A549 (cell line): ENCODE data around the gene ATG10. TPM values are rescaled to one million over a fixed set of nuclear protein-coding genes. Genes with fewer than 3 reads are reported as not detected.

Experiments
- ATAC-seq, 2 experiments: fragments of 200-7000 bp in 1 of 2; fragments of >200 bp in 1 of 2; cut with Nextera tagmentation in 1 of 2; cut with Tn5 transposase in 1 of 2; 3 replicates each; pipeline versions ENCODE4 v1.8.0 to v1.9.1; 2018 to 2020; ENCODE audit warnings: mild to moderate bottlenecking in 1 of 2, moderate library complexity in 1 of 2
- CTCF ChIA-PET: fragments of 300-600 bp; sonication (Branson Sonifier 250); formaldehyde crosslinking; extraction: SDS; loops from one replicate; lab custom pipeline; 2021; ENCODE audit warnings: antibody characterized with exemption, inconsistent platforms; lab: Yijun Ruan, JAX
- POLR2A ChIA-PET: fragments of 350-600 bp; formaldehyde crosslinking; extraction: SDS; loops from one replicate; lab custom pipeline; 2021; ENCODE audit warnings: antibody characterized with exemption, inconsistent platforms; lab: Yijun Ruan, JAX
- DNase-seq, 2 experiments: peaks; one replicate each; pipeline versions ENCODE4 v3.0.0 to v3.0.0-alpha.2; 2011 to 2016; ENCODE audit warnings: low read depth in 1 of 2, low spot score in 1 of 2
- FAIRE-seq: peaks from 2 replicates; lab custom pipeline; 2011; peaks lifted over from hg19 to GRCh38; lab: Jason Lieb, UNC
- H3K27ac ChIP-seq, 2 experiments: fragments of >200 bp; sonication (Bioruptor Twin); formaldehyde crosslinking; 3 replicates each; pipeline ENCODE4 v1.5.1; 2016 to 2017
- H3K4me1 ChIP-seq: fragments of >200 bp; sonication (Bioruptor Twin); formaldehyde crosslinking; 3 replicates; pipeline ENCODE4 v1.6.1; 2016
- H3K4me2 ChIP-seq: fragments of >200 bp; sonication (Bioruptor Twin); formaldehyde crosslinking; 3 replicates; pipeline ENCODE4 v1.6.1; 2016
- H3K4me3 ChIP-seq: fragments of >200 bp; sonication (Bioruptor Twin); formaldehyde crosslinking; 3 replicates; pipeline ENCODE4 v1.5.1; 2016
- H3K9me3 ChIP-seq: fragments of >200 bp; sonication (Bioruptor Twin); formaldehyde crosslinking; 3 replicates; pipeline ENCODE4 v1.6.1; 2016
- BHLHE40 ChIP-seq: IDR thresholded peaks from 2 replicates; pipeline ENCODE4 v1.6.1; 2012; ENCODE audit warnings: low read depth, low read length, inconsistent platforms
- CBX8 ChIP-seq: fragments of 200-600 bp; sonication (generic); IDR thresholded peaks from 2 replicates; pipeline ENCODE4 v1.6.1; 2016
- CEBPB ChIP-seq, 2 experiments: fragments of >200 bp in 1 of 2; sonication (Bioruptor Twin) in 1 of 2; formaldehyde crosslinking in 1 of 2; IDR thresholded peaks; 2 replicates each; pipeline ENCODE4 v1.6.1; 2012 to 2016
- EHMT2 ChIP-seq: fragments of 200-600 bp; sonication (generic); IDR thresholded peaks from 2 replicates; pipeline ENCODE4 v1.6.1; 2016; ENCODE audit warnings: antibody characterized with exemption, low read depth, mild to moderate bottlenecking, moderate library complexity
- ESRRA ChIP-seq: fragments of 150-350 bp; IDR thresholded peaks from 2 replicates; pipeline ENCODE4 v1.6.1; 2014; ENCODE audit warnings: mild to moderate bottlenecking, low read length, borderline replicate concordance
- HOXB5 ChIP-seq: fragments of 250-450 bp; sonication (Bioruptor Pico); IDR thresholded peaks from 2 replicates; pipeline ENCODE4 v1.5.0; 2020; ENCODE audit warnings: mild to moderate bottlenecking, moderate library complexity
- JUN ChIP-seq, 2 experiments: fragments of >200 bp; sonication (Bioruptor Twin); formaldehyde crosslinking; IDR thresholded peaks; 2 replicates in 1 of 2; 3 replicates in 1 of 2; pipeline ENCODE4 v1.6.1; 2016 to 2017
- JUNB ChIP-seq: fragments of >200 bp; sonication (Bioruptor Twin); formaldehyde crosslinking; IDR thresholded peaks from 2 replicates; pipeline ENCODE4 v1.6.1; 2016
- KDM1A ChIP-seq: fragments of 200-600 bp; sonication (generic); IDR thresholded peaks from 2 replicates; pipeline ENCODE4 v1.6.1; 2016; ENCODE audit warnings: low read depth, mild to moderate bottlenecking
- KDM5A ChIP-seq: fragments of 200-600 bp; sonication (generic); IDR thresholded peaks from 2 replicates; pipeline ENCODE4 v1.6.1; 2016; ENCODE audit warnings: antibody characterized with exemption, mild to moderate bottlenecking
- MAFK ChIP-seq: fragments of 450-650 bp; IDR thresholded peaks from 2 replicates; pipeline ENCODE4 v1.6.1; 2014; ENCODE audit not compliant: partially characterized antibody
- MYC ChIP-seq: IDR thresholded peaks from 2 replicates; pipeline ENCODE4 v1.6.1; 2012; ENCODE audit warnings: mild to moderate bottlenecking, inconsistent platforms, low read length, improper control_type of control experiment, borderline replicate concordance
- NFE2L2 ChIP-seq: fragments of 150-350 bp; conservative IDR thresholded peaks from 2 replicates; pipeline ENCODE4 v1.6.1; 2014; ENCODE audit warnings: low read length
- NR3C1 ChIP-seq: fragments of >200 bp; sonication (Bioruptor Twin); formaldehyde crosslinking; IDR thresholded peaks from 3 replicates; pipeline ENCODE4 v1.6.1; 2017
- PBX3 ChIP-seq: IDR thresholded peaks from 2 replicates; pipeline ENCODE4 v1.6.1; 2012
- PHF8 ChIP-seq: fragments of 200-600 bp; sonication (generic); IDR thresholded peaks from 2 replicates; pipeline ENCODE4 v1.6.1; 2016; ENCODE audit warnings: low read depth, mild to moderate bottlenecking, antibody characterized with exemption, moderate library complexity, borderline replicate concordance
- POLR2A ChIP-seq: IDR thresholded peaks from 2 replicates; pipeline ENCODE4 v1.6.1; 2012; ENCODE audit warnings: mild to moderate bottlenecking, low read length
- POLR2AphosphoS2 ChIP-seq: conservative IDR thresholded peaks from 2 replicates; pipeline ENCODE4 v1.6.1; 2012; ENCODE audit warnings: low read length, improper control_type of control experiment, inconsistent platforms
- RCOR1 ChIP-seq: fragments of 150-350 bp; IDR thresholded peaks from 2 replicates; pipeline ENCODE4 v1.6.1; 2014; ENCODE audit warnings: antibody characterized with exemption, low read length, low read depth
- TFCP2L1 ChIP-seq: fragments of 250-450 bp; sonication (Bioruptor Pico); IDR thresholded peaks from 2 replicates; pipeline ENCODE4 v1.5.0; 2021; ENCODE audit warnings: mild to moderate bottlenecking
- ZC3H11A ChIP-seq: fragments of 450-650 bp; IDR thresholded peaks from 2 replicates; pipeline ENCODE4 v1.6.1; 2014; ENCODE audit warnings: antibody characterized with exemption, mild to moderate bottlenecking
- ZNF302 ChIP-seq: fragments of 250-450 bp; sonication (Bioruptor Pico); IDR thresholded peaks from 2 replicates; pipeline ENCODE4 v1.9.0; 2021; ENCODE audit warnings: inconsistent platforms, mild to moderate bottlenecking, moderate library complexity
- WGBS: methylation state at CpG from one replicate; pipeline ENCODE4 v1.1.6; 2017; ENCODE audit errors: missing lambda C conversion rate; 5-methylcytosine and 5-hydroxymethylcytosine counted together
- polyA plus RNA-seq, 4 experiments: library from polyadenylated mRNA; depleted of rRNA in 3 of 4; stranded (reverse); fragments of >200 nt; fragmentation: RNase III in 1 of 4; extraction: RNeasy Plus Mini Kit Qiagen cat#74134 plus additional on column Dnase treatment in 1 of 4; gene quantifications; 2 replicates in 3 of 4; 3 replicates in 1 of 4; pipeline ENCODE4 v1.2.3, GENCODE V29; 2011 to 2017
- TF ChIP-seq, protein P1 (sequence below): fragments of >200 bp; sonication (Bioruptor Twin); formaldehyde crosslinking; IDR thresholded peaks from 3 replicates; pipeline ENCODE4 v1.5.1; 2016
- TF ChIP-seq, protein P2 (sequence below): fragments of 450-650 bp; IDR thresholded peaks from 2 replicates; pipeline ENCODE4 v1.6.1; 2014; ENCODE audit warnings: antibody characterized with exemption
- TF ChIP-seq, protein P3 (sequence below): IDR thresholded peaks from 2 replicates; pipeline ENCODE4 v1.6.1; 2012; ENCODE audit warnings: low read depth, borderline replicate concordance
- TF ChIP-seq, protein P4 (sequence below): fragments of 150-350 bp; IDR thresholded peaks from 2 replicates; pipeline ENCODE4 v1.6.1; 2014; ENCODE audit warnings: low read depth, mild to moderate bottlenecking, low read length

ATG10 gene
- polyA plus RNA-seq, 2 of the 4 experiments (the other 2 are of a cell fraction), result 12.7 to 17.9 TPM

GRCh38 chr5:82252744-82253143 lies 280.9 kb downstream of the ATG10 start:
- no peak overlapping the region for H3K4me3 ChIP-seq
- TF ChIP-seq PHF8, result no peak
- no peak for TF ChIP-seq HOXB5 (CRISPR knock-in tag)
- no peak for TF ChIP-seq EHMT2
- TF ChIP-seq, all 56 proteins: peak for 0
- H3K27ac ChIP-seq, result no peak overlapping the region
- CTCF ChIA-PET, result no interaction called here
- H3K4me1 ChIP-seq, result no peaks in the 10 kb centered on the region
- H3K9me3 ChIP-seq, result peaks cover 3% of the 10 kb centered on the region; the same call in 2 of the 3 replicates
- ATAC-seq, result no peak
- DNase-seq, result no peak
- H3K4me2 ChIP-seq, result no peak overlapping the region
- POLR2A ChIA-PET, result no interaction called here
- FAIRE-seq, result no peak

DNA sequence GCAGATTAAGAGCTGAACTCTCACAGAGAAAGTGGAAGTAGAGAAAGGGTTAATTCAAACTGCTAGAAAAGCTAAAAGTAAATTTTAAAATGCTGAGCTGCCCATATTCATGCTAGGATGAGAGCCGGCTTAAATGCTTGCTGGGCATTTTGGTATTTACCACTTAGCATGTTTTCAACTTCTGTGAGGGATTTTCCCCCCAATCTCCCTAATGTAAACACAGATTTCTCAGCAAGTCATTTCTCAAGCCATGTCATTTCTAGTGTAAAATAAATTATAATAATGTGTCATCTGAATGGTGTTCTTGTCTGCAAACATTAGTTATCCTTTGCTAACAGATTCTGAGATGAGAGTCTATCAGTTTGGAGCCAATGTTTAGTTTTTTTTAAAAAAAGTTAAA lies 284.0 kb downstream of the ATG10 start:
- Histone ChIP-seq H3K4me1 (no peaks in the 10 kb centered on the region), H3K4me2 (no peak overlapping the region), H3K27ac (no peak overlapping the region), H3K4me3 (no peak overlapping the region), H3K9me3 (no peaks in the 10 kb centered on the region)
- no peak for ATAC-seq
- no peak for FAIRE-seq
- WGBS, result 63% methylated on average over 1 of the region's 1 CpG
- DNase-seq, result no peak
- ChIA-PET POLR2A (no interaction called here), CTCF (interaction anchor here (1.0 to 1.6 kb wide), 5 partner anchors 9 to 829 kb away, joined by 3 to 7 read pairs (median 3); no protein-coding TSS in a partner anchor)
- TF ChIP-seq JUN (IDR thresholded peaks at IDR 0.05) (no peak), ESRRA (no peak), ZC3H11A (no peak), ZNF302 (CRISPR knock-in tag) (no peak), CEBPB (IDR thresholded peaks at IDR 0.05) (no peak), MYC (no peak), BHLHE40 (no peak), POLR2A (no peak), KDM5A (no peak), HOXB5 (CRISPR knock-in tag) (no peak), POLR2AphosphoS2 (no peak), NR3C1 (no peak)
- TF ChIP-seq, protein P1, sequence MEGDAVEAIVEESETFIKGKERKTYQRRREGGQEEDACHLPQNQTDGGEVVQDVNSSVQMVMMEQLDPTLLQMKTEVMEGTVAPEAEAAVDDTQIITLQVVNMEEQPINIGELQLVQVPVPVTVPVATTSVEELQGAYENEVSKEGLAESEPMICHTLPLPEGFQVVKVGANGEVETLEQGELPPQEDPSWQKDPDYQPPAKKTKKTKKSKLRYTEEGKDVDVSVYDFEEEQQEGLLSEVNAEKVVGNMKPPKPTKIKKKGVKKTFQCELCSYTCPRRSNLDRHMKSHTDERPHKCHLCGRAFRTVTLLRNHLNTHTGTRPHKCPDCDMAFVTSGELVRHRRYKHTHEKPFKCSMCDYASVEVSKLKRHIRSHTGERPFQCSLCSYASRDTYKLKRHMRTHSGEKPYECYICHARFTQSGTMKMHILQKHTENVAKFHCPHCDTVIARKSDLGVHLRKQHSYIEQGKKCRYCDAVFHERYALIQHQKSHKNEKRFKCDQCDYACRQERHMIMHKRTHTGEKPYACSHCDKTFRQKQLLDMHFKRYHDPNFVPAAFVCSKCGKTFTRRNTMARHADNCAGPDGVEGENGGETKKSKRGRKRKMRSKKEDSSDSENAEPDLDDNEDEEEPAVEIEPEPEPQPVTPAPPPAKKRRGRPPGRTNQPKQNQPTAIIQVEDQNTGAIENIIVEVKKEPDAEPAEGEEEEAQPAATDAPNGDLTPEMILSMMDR, result no peak
- TF ChIP-seq, protein P2, sequence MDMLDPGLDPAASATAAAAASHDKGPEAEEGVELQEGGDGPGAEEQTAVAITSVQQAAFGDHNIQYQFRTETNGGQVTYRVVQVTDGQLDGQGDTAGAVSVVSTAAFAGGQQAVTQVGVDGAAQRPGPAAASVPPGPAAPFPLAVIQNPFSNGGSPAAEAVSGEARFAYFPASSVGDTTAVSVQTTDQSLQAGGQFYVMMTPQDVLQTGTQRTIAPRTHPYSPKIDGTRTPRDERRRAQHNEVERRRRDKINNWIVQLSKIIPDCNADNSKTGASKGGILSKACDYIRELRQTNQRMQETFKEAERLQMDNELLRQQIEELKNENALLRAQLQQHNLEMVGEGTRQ, result no peak

GRCh38 chr5:82257247-82257646 lies 285.4 kb downstream of the ATG10 start:
- no peak overlapping the region for H3K4me2 ChIP-seq

More at GRCh38 chr5:82257247-82257646, 285.4 kb downstream of the ATG10 start:
- no peak for ATAC-seq
- Histone ChIP-seq H3K9me3 (no peaks in the 10 kb centered on the region), H3K27ac (no peak overlapping the region), H3K4me3 (no peak overlapping the region), H3K4me1 (no peaks in the 10 kb centered on the region)
- DNase-seq, result no peak
- TF ChIP-seq MYC (no peak), POLR2A (no peak), NFE2L2 (no peak), MAFK (no peak), RCOR1 (no peak), TFCP2L1 (CRISPR knock-in tag) (no peak), NR3C1 (no peak), PHF8 (no peak), KDM1A (no peak), PBX3 (no peak), CBX8 (no peak), JUNB (no peak)
- TF ChIP-seq, protein P2, result no peak
- TF ChIP-seq, protein P3, sequence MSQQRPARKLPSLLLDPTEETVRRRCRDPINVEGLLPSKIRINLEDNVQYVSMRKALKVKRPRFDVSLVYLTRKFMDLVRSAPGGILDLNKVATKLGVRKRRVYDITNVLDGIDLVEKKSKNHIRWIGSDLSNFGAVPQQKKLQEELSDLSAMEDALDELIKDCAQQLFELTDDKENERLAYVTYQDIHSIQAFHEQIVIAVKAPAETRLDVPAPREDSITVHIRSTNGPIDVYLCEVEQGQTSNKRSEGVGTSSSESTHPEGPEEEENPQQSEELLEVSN, result no peak
- TF ChIP-seq, protein P4, sequence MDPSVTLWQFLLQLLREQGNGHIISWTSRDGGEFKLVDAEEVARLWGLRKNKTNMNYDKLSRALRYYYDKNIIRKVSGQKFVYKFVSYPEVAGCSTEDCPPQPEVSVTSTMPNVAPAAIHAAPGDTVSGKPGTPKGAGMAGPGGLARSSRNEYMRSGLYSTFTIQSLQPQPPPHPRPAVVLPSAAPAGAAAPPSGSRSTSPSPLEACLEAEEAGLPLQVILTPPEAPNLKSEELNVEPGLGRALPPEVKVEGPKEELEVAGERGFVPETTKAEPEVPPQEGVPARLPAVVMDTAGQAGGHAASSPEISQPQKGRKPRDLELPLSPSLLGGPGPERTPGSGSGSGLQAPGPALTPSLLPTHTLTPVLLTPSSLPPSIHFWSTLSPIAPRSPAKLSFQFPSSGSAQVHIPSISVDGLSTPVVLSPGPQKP, result no peak
- POLR2A ChIA-PET, result interaction anchor here (0.7 kb wide), 1 partner anchor 69 kb away, joined by 3 read pairs; no protein-coding TSS in a partner anchor
- WGBS, result 79% methylated on average over 2 of the region's 2 CpGs
- CTCF ChIA-PET, result interaction anchor here (1.1 to 2.1 kb wide), 2 partner anchors 13 to 17 kb away, joined by 3 to 6 read pairs; no protein-coding TSS in a partner anchor
- FAIRE-seq, result no peak
